Fibroblast of lung (primary cell): Measurements from ENCODE around the gene TBL1XR1. TPM values are rescaled to one million over a fixed set of nuclear protein-coding genes. Genes with fewer than 3 reads are reported as not detected.
"Not testable (repeated sequence)": the region's sequence is repeated elsewhere in the genome, so short reads cannot be mapped to it uniquely, and the experiment has no call there.

ENCODE experiments used
- DNase-seq, 2 donors: peaks; one replicate each; pipeline versions ENCODE4 v3.0.0 to v3.0.0-alpha.2; 2010; ENCODE audit warnings: low read depth in 2 of 2
- H2AFZ ChIP-seq: 2 replicates; pipeline ENCODE4 v1.5.1; 2012; ENCODE audit warnings: low read length, control low read depth, inconsistent platforms
- H3K27ac ChIP-seq: 2 replicates; pipeline ENCODE4 v1.5.1; 2011; ENCODE audit warnings: low read length, control low read depth; ENCODE audit not compliant: insufficient read depth
- H3K27me3 ChIP-seq: 2 replicates; pipeline ENCODE4 v1.5.1; 2011; ENCODE audit warnings: mild to moderate bottlenecking, low read length; ENCODE audit not compliant: control insufficient read depth, insufficient read depth
- H3K36me3 ChIP-seq: 2 replicates; pipeline ENCODE4 v1.5.1; 2011; ENCODE audit warnings: low read length; ENCODE audit not compliant: control insufficient read depth, insufficient read depth
- H3K4me1 ChIP-seq: 2 replicates; pipeline ENCODE4 v1.5.1; 2011; ENCODE audit warnings: low read length; ENCODE audit not compliant: control insufficient read depth, insufficient read depth; ENCODE audit errors: extremely low read depth
- H3K4me2 ChIP-seq: 2 replicates; pipeline ENCODE4 v1.5.1; 2011; ENCODE audit warnings: low read length, control low read depth; ENCODE audit not compliant: insufficient read depth; ENCODE audit errors: extremely low read depth
- H3K4me3 ChIP-seq, 4 experiments: fragments of 200-600 bp in 1 of 4; sonication (generic) in 1 of 4; replicated peaks in 1 of 4; 2 replicates each; pipeline ENCODE4 v1.5.1; 2011 to 2016; ENCODE audit warnings: low read length in 4 of 4, low read depth in 3 of 4, mild to moderate bottlenecking in 3 of 4, control low read depth in 2 of 4, inconsistent platforms in 1 of 4, mixed read lengths in 1 of 4; ENCODE audit not compliant: insufficient read depth in 1 of 4; ENCODE audit errors: control extremely low read depth in 1 of 4
- H3K79me2 ChIP-seq: 2 replicates; pipeline ENCODE4 v1.5.1; 2012; ENCODE audit warnings: mild to moderate bottlenecking, low read length, inconsistent platforms; ENCODE audit not compliant: control insufficient read depth, insufficient read depth
- H3K9ac ChIP-seq: 2 replicates; pipeline ENCODE4 v1.5.1; 2011; ENCODE audit warnings: mild to moderate bottlenecking, low read length, control low read depth; ENCODE audit not compliant: insufficient read depth
- H3K9me3 ChIP-seq: 2 replicates; pipeline ENCODE4 v1.5.1; 2012; ENCODE audit warnings: low read depth, low read length; ENCODE audit not compliant: control insufficient read depth, insufficient read depth
- H4K20me1 ChIP-seq: 2 replicates; pipeline ENCODE4 v1.5.1; 2011; ENCODE audit warnings: low read length; ENCODE audit not compliant: control insufficient read depth, insufficient read depth; ENCODE audit errors: extremely low read depth
- CTCF ChIP-seq, 2 donors: IDR thresholded peaks in 1 of 2; conservative IDR thresholded peaks in 1 of 2; 1 replicate in 1 of 2; 2 replicates in 1 of 2; pipeline ENCODE4 v1.5.1; 2011 to 2012; ENCODE audit warnings: low read length in 2 of 2, control low read depth in 1 of 2, inconsistent platforms in 1 of 2, low read depth in 1 of 2, mild to moderate bottlenecking in 1 of 2
- EZH2 ChIP-seq: IDR thresholded peaks from 2 replicates; pipeline ENCODE4 v1.5.1; 2012; ENCODE audit warnings: low read length, control low read depth, mild to moderate bottlenecking; ENCODE audit errors: missing control alignments
- polyA plus RNA-seq, 2 donors: library from polyadenylated mRNA; depleted of rRNA in 1 of 2; stranded (reverse) in 1 of 2; unstranded in 1 of 2; fragments of >200 nt; gene quantifications; 2 replicates each; pipeline ENCODE4 v1.2.1, GENCODE V29; 2011 to 2012; ENCODE audit warnings: missing spikeins in 1 of 2
- total RNA-seq: library from RNA; depleted of rRNA; stranded (reverse); fragments of >200 nt; gene quantifications from 2 replicates; pipeline ENCODE4 v1.2.1, GENCODE V29; 2014

TBL1XR1 gene
- total and polyA plus RNA-seq, 2 donors (not counting 1 experiment from before 2014, with no cell fraction given) = 115 to 369 TPM

DNA sequence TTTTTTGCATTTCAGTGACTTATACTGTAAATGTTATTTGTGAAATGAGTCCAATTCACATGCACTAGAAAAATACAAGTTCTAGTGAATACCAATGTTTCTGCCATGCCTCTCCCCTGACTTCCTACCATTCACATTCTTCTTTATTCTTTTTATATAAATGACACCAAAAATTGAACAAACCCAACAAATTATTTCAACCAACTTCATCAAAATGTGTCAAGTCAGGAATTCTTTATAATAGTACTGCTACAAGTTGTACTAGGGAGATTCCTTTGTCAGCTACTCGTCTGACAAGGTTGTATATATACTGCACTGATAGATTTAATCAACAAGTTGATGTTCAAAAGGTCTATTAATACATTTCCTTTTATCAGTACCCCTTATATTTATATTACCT is 3.0 kb downstream of the TBL1XR1 start:
- H3K79me2 ChIP-seq = peaks cover 73% of the 10 kb centered on the region
- no peak overlapping the region for H3K27ac ChIP-seq
- peak overlapping the region; percentile 90 for H3K4me2 ChIP-seq
- no peak for DNase-seq
- H2AFZ ChIP-seq = no peak overlapping the region
- H4K20me1 ChIP-seq = no peaks in the 10 kb centered on the region
- no peaks in the 10 kb centered on the region for H3K36me3 ChIP-seq
- no peaks in the 10 kb centered on the region for H3K27me3 ChIP-seq
- H3K9me3 ChIP-seq = no peaks in the 10 kb centered on the region
- peak overlapping the region; percentile 71 to 100 (median 85) for H3K4me3 ChIP-seq
- peaks cover 4% of the 10 kb centered on the region for H3K4me1 ChIP-seq
- H3K9ac ChIP-seq = no peak overlapping the region
- no peak for TF ChIP-seq EZH2
- TF ChIP-seq CTCF (conservative IDR thresholded peaks at IDR 0.05 in 1 of 2, IDR thresholded peaks at IDR 0.05 in 1 of 2; ENCODE audit: low read depth in 1 of 2, low read length in 2 of 2) = no peak

DNA sequence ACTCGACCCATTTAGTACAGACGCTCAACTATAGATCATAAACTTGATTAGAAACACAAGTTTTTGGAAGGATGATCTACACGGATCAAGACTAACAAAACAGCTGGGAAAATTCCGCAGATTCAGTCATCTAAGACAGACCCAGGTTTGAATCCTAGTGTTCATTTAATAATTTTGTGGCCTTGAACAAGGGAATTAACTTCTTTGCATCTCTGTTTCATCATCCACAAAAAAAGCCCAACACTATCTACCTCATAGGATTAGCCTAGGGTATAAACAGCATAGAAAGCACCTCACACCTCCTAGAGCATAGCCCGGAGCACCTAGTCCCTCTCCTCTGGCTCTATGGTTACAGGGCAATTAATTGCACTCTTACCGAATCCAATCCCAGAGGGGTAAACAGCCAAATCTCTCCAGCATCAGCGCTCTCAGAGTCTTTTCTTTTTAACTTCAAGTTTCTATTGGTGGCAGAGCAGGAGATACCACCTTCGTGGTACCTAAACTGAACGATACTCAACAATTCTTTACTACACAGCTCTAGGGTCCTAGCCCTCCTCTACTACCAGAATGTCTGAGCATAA is 3.5 kb downstream of the TBL1XR1 start:
- no peaks in the 10 kb centered on the region for H3K27me3 ChIP-seq
- peaks cover 78% of the 10 kb centered on the region for H3K79me2 ChIP-seq
- peaks cover 4% of the 10 kb centered on the region for H3K4me1 ChIP-seq
- no peak for TF ChIP-seq CTCF (conservative IDR thresholded peaks at IDR 0.05 in 1 of 2, IDR thresholded peaks at IDR 0.05 in 1 of 2; ENCODE audit: low read depth in 1 of 2, low read length in 2 of 2)
- TF ChIP-seq EZH2 = no peak
- H3K27ac ChIP-seq = no peak overlapping the region
- H4K20me1 ChIP-seq = no peaks in the 10 kb centered on the region
- H2AFZ ChIP-seq = no peak overlapping the region
- H3K9me3 ChIP-seq = no peaks in the 10 kb centered on the region
- peak overlapping the region; percentile 90 for H3K4me2 ChIP-seq
- no peaks in the 10 kb centered on the region for H3K36me3 ChIP-seq
- peak overlapping the region; percentile 1 to 100 (median 74) for H3K4me3 ChIP-seq
- no peak overlapping the region for H3K9ac ChIP-seq
- no peak for DNase-seq

DNA sequence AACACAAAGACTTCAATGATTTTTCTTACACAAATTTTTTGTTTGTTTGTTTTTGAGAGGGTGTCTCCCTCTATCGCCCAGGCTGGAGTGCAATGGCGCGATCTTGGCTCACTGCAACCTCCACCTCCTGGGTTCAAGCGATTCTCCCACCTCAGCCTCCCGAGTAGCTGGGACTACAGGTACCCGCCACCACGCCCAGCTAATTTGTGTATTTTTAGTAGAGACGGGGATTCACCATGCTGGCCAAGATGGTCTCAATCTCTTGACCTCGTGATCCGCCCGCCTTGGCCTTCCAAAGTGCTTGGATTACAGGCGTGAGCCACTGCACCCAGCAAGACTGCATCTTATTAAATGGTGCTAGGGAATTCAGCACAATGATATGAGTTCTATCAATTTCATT is 4.0 kb downstream of the TBL1XR1 start:
- H3K79me2 ChIP-seq = peaks cover 83% of the 10 kb centered on the region
- peak overlapping the region; percentile 90 for H3K4me2 ChIP-seq
- not testable (repeated sequence) for H3K27me3 ChIP-seq, H3K27ac ChIP-seq, H3K9ac ChIP-seq, DNase-seq, H3K36me3 ChIP-seq, H2AFZ ChIP-seq, H4K20me1 ChIP-seq, H3K9me3 ChIP-seq, H3K4me1 ChIP-seq
- H3K4me3 ChIP-seq = peak overlapping the region in 1 of 4 experiments; percentile 71
